ENCODE data around the gene HPD.
A peak's percentile ranks its signal among the peaks of the same experiment; 100 is the strongest.

The HPD gene

GRCh38 chr12:121828306-121828705, 30.4 kb downstream of the HPD start:
- peak overlapping the region; percentile 65 for H3K27ac Mint-ChIP-seq
- peaks cover 4 to 23% of the 10 kb centered on the region in 2 donors for H3K4me1 Mint-ChIP-seq
- DNase-seq: no peak
- no peaks in the 10 kb centered on the region for H3K27me3 Mint-ChIP-seq
- H3K9me3 Mint-ChIP-seq: no peaks in the 10 kb centered on the region
- H3K36me3 Mint-ChIP-seq: peaks cover 54 to 72% of the 10 kb centered on the region in 2 donors
- H3K4me3 Mint-ChIP-seq: no peak overlapping the region
- no peak for ATAC-seq (replicated peaks)

- DNase-seq (no peak), ATAC-seq (replicated peaks) (no peak)
- H3K9me3 Mint-ChIP-seq: no peaks in the 10 kb centered on the region
- H3K27me3 Mint-ChIP-seq: no peaks in the 10 kb centered on the region
- peak overlapping the region in 1 of 2 donors; percentile 4 for H3K4me3 Mint-ChIP-seq
- H3K27ac Mint-ChIP-seq: peak overlapping the region; percentile 44
- H3K36me3 Mint-ChIP-seq: peaks cover 56 to 70% of the 10 kb centered on the region in 2 donors
- H3K4me1 Mint-ChIP-seq: peaks cover 3 to 23% of the 10 kb centered on the region in 2 donors
Observed at GRCh38 chr12:121827351-121828099, 31.1 kb downstream of the HPD start.

GRCh38 chr12:121826318-121827150, 32.1 kb downstream of the HPD start:
- H3K4me3 Mint-ChIP-seq: peak overlapping the region; percentile 3 to 25
- H3K9me3 Mint-ChIP-seq: no peaks in the 10 kb centered on the region
- H3K36me3 Mint-ChIP-seq: peaks cover 48 to 60% of the 10 kb centered on the region in 2 donors
- ATAC-seq (replicated peaks) (peak in 1 of 2 donors; percentile 28), DNase-seq (no peak)
- no peaks in the 10 kb centered on the region for H3K27me3 Mint-ChIP-seq
- peak overlapping the region; percentile 44 for H3K27ac Mint-ChIP-seq
- H3K4me1 Mint-ChIP-seq: peaks cover 3 to 23% of the 10 kb centered on the region in 2 donors

GRCh38 chr12:121825041-121825523, 33.6 kb downstream of the HPD start:
- H3K27ac Mint-ChIP-seq: no peak overlapping the region
- peaks cover 3 to 23% of the 10 kb centered on the region in 2 donors for H3K4me1 Mint-ChIP-seq
- H3K4me3 Mint-ChIP-seq: peak overlapping the region in 1 of 2 donors; percentile 8
- DNase-seq (no peak), ATAC-seq (replicated peaks) (no peak)
- no peaks in the 10 kb centered on the region for H3K27me3 Mint-ChIP-seq
- H3K9me3 Mint-ChIP-seq: no peaks in the 10 kb centered on the region
- H3K36me3 Mint-ChIP-seq: peaks cover 39 to 53% of the 10 kb centered on the region in 2 donors

GRCh38 chr12:121823727-121824115, 34.9 kb downstream of the HPD start:
- Mint-ChIP-seq H3K9me3 (no peaks in the 10 kb centered on the region), H3K4me3 (no peak overlapping the region)

GRCh38 chr12:121823101-121823726, 35.4 kb downstream of the HPD start:
- Mint-ChIP-seq H3K36me3 (peaks cover 32 to 44% of the 10 kb centered on the region in 2 donors), H3K4me3 (no peak overlapping the region)
- no peak for ATAC-seq (replicated peaks)

More at GRCh38 chr12:121823727-121824115, 34.9 kb downstream of the HPD start:
- peaks cover 5 to 26% of the 10 kb centered on the region in 2 donors for H3K4me1 Mint-ChIP-seq
- H3K36me3 Mint-ChIP-seq: peaks cover 37 to 49% of the 10 kb centered on the region in 2 donors
- DNase-seq (no peak), ATAC-seq (replicated peaks) (no peak)
- H3K27me3 Mint-ChIP-seq: no peaks in the 10 kb centered on the region
- no peak overlapping the region for H3K27ac Mint-ChIP-seq

GRCh38 chr12:121822393-121823100, 36.1 kb downstream of the HPD start:
- ATAC-seq (replicated peaks) (no peak), DNase-seq (no peak)
- Mint-ChIP-seq H3K36me3 (peaks cover 35 to 49% of the 10 kb centered on the region in 2 donors), H3K9me3 (no peaks in the 10 kb centered on the region), H3K27me3 (no peaks in the 10 kb centered on the region), H3K4me1 (peaks cover 3 to 20% of the 10 kb centered on the region in 2 donors), H3K27ac (no peak overlapping the region), H3K4me3 (no peak overlapping the region)

More at GRCh38 chr12:121823101-121823726, 35.4 kb downstream of the HPD start:
- Mint-ChIP-seq H3K9me3 (no peaks in the 10 kb centered on the region), H3K4me1 (peaks cover 3 to 21% of the 10 kb centered on the region in 2 donors), H3K27me3 (no peaks in the 10 kb centered on the region), H3K27ac (no peak overlapping the region)
- no peak for DNase-seq

GRCh38 chr12:121820056-121820455, 38.6 kb downstream of the HPD start:
- no peaks in the 10 kb centered on the region for H3K9me3 Mint-ChIP-seq
- H3K4me1 Mint-ChIP-seq: peaks cover 6 to 10% of the 10 kb centered on the region in 2 donors
- no peaks in the 10 kb centered on the region for H3K27me3 Mint-ChIP-seq
- DNase-seq (no peak), ATAC-seq (replicated peaks) (no peak)
- no peak overlapping the region for H3K4me3 Mint-ChIP-seq
- H3K27ac Mint-ChIP-seq: no peak overlapping the region
- peaks cover 37 to 46% of the 10 kb centered on the region in 2 donors for H3K36me3 Mint-ChIP-seq

- peaks cover 37 to 47% of the 10 kb centered on the region in 2 donors for H3K36me3 Mint-ChIP-seq
- no peaks in the 10 kb centered on the region for H3K27me3 Mint-ChIP-seq
- DNase-seq: no peak
- no peak overlapping the region for H3K4me3 Mint-ChIP-seq
- H3K27ac Mint-ChIP-seq: peak overlapping the region; percentile 60
- peaks cover 6 to 10% of the 10 kb centered on the region in 2 donors for H3K4me1 Mint-ChIP-seq
- no peak for ATAC-seq (replicated peaks)
- no peaks in the 10 kb centered on the region for H3K9me3 Mint-ChIP-seq
Observed at GRCh38 chr12:121819212-121819949, 39.3 kb downstream of the HPD start.

- H3K36me3 Mint-ChIP-seq: peaks cover 41 to 51% of the 10 kb centered on the region in 2 donors
- DNase-seq (no peak), ATAC-seq (replicated peaks) (no peak)
- no peak overlapping the region for H3K27ac Mint-ChIP-seq
- no peaks in the 10 kb centered on the region for H3K27me3 Mint-ChIP-seq
- H3K9me3 Mint-ChIP-seq: no peaks in the 10 kb centered on the region
- H3K4me1 Mint-ChIP-seq: peaks cover 16 to 18% of the 10 kb centered on the region in 2 donors
- H3K4me3 Mint-ChIP-seq: no peak overlapping the region
Observed at GRCh38 chr12:121817648-121818043, 41.0 kb downstream of the HPD start.

- no peak overlapping the region for H3K4me3 Mint-ChIP-seq
- ATAC-seq (replicated peaks): no peak
- no peak for DNase-seq
- H3K27ac Mint-ChIP-seq: no peak overlapping the region
- peaks cover 19 to 23% of the 10 kb centered on the region in 2 donors for H3K4me1 Mint-ChIP-seq
- H3K27me3 Mint-ChIP-seq: no peaks in the 10 kb centered on the region
- H3K36me3 Mint-ChIP-seq: peaks cover 45 to 54% of the 10 kb centered on the region in 2 donors
- no peaks in the 10 kb centered on the region for H3K9me3 Mint-ChIP-seq
Observed at GRCh38 chr12:121816925-121817647, 41.6 kb downstream of the HPD start.

- Mint-ChIP-seq H3K4me3 (no peak overlapping the region), H3K27ac (no peak overlapping the region)
Observed at GRCh38 chr12:121815263-121815662, 43.4 kb downstream of the HPD start.

More at GRCh38 chr12:121815263-121815662, 43.4 kb downstream of the HPD start:
- Mint-ChIP-seq H3K4me1 (peaks cover 30 to 39% of the 10 kb centered on the region in 2 donors), H3K36me3 (peaks cover 55 to 58% of the 10 kb centered on the region in 2 donors), H3K27me3 (no peaks in the 10 kb centered on the region), H3K9me3 (no peaks in the 10 kb centered on the region)
- ATAC-seq (replicated peaks) (no peak), DNase-seq (no peak)
